Activated CD4-positive, alpha-beta T cell treated with anti-CD3 and anti-CD28 coated beads for 48 hours (primary cell): ENCODE measurements around the gene LAPTM4A.
"Not testable (repeated sequence)": the region's sequence is repeated elsewhere in the genome, so short reads cannot be mapped to it uniquely, and the experiment has no call there.

ENCODE experiments used
- DNase-seq: peaks from one replicate; pipeline ENCODE4 v3.0.0-alpha.2; 2020

The LAPTM4A gene

DNA sequence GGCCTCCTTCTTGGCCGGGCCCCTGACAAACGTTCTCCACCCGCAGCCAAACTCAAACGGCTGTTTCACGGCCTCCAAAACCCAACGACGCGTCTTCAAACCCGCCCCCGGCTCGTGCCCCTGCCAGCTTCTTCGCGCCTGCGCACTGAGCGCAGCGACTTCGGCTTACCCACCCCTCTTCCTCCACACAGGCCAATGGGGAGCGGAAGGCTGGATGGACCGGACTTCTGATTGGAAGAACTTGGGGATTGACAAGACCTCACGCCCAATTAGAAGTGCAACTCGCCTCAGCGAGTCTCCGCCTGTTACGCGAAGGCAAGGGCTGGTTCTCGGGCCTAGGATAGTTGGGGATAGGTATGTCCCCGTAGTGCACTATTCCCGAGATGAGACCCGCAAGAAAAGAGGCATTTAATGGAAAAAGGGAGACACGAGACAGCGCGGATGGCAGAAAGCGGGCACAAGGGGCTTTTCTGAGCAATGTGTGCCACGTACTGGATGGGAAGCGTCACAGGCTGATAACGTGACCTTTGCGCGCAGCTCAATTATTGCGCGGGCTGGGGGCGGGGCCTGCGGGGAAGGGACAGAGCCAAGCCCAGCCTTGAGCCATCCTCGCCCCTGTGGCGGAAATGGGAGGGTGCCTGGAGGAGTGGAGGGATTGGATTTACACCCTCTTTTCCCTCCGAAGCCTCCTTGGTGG is at the start of gene LAPTM4A:
Gene LAPTM4A (minus strand): TSS at position 97 of the 697 bp plus-strand sequence. CDS start 108 bp downstream, outside the sequence.
- peak; percentile 98 for DNase-seq

DNA sequence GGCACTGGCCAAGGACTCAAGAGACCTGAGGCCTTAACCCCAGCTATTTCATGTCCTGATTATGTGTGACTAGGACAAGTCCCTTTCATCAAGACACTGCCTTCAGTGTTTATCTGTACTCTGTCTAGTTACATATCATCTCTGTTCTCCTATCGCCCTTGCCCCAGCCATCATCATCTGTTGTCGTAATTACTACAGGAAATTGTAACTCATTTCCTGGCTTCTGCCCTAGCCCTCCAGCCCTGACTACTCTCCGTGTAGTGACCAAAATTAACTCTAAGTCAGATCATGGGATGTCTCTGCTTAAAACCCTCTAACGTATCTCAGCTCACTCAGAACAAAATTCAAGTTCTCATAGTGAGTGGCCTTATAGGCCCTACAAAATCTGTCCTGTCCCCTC is 49.3 kb upstream of the LAPTM4A start:
- DNase-seq = no peak

DNA sequence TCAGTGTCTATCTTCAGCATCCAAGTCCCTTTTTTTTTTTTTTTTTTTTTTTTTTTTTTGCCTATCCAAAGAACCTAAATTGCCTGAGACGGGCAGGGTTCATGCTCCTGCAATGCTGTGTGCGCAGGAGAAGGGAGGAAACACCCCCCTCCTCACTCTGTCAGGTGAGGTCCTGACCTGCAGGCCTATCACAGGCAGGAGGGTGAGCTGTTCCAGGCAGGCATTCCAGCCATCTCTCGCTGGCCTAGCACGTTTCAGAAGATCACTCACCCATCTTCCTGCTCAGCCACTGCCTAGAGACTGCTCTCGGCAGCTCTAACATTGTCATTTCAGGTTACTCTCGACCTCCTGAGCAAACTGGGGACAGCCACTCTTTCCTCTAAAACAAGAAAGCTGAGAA is 48.4 kb upstream of the LAPTM4A start:
- DNase-seq = no peak

DNA sequence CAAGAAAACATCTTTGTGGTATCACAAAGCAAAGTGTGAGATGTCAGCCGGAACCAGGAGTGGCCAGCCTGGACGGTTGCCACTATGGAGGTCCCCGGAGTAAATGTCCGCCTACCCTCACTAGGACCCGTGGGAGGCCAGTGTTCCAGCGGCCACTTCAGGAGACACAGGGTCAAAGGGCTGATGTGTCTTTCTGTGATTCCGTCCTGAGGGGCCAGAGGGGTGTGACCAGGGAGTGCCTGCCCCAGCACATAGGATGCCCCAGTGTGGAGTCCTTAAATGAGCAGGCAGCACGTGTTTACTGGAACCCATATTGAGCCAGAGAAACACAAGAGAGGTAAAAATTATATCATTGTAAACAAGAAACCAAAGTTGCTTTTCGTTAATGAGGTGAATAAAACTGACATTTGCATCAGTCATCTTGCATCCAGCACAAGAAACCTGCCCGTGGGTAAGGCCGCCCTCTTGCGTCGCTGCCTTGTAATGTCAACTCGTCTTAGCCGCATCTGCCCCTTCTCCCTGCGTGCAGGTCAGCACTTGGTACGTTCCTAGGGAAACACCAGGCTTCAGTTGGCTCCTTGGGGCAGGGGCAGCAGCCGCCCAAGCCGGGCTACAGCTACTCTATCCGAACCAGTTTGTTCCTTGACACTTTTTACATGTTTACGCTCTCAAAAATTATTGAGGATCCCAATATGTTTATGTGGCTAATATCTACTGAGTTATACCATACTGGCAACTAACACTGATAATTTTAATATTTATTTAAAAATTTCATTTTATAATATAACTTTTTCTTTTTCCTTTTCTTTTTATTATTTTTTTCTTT is 46.7 kb upstream of the LAPTM4A start:
- DNase-seq = peak; percentile 88

DNA sequence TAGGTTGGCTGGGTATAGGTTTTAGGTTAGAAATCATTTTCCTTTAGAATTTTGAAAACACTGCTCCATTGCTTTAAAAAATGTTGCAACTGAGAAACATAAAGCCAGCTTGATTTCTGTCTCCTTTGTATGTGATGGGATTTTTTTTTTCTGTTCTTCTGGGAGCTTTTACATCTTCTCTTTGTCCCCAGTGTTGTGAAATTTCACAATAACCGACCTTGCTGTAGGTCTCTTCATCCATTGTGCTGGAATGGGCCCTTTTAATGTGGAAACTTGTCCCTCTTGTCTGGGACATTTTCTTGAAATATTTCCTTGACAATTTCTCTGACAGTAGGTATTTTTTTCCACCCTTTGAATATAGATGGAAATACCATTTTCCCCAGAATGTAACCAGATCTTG is 44.0 kb upstream of the LAPTM4A start:
- no peak for DNase-seq

DNA sequence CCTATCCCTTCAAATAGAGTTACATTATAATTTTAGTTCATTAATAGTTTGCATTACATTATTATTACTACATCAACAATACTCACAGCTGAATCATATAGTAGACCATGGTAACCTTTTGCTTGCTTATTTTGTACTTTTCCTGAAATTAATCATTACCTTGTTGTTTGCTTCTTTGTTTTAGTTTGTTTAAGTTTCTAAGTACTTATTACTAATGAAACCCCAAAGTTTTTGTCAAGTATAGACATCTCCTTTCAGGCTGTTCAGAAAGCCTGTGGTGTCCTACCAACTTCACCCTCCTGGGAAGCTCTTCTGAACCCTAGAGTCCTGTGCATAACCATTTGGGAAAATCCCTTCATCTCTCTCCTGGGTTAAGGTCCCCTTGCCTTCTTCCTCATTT is 43.5 kb upstream of the LAPTM4A start:
- no peak for DNase-seq

DNA sequence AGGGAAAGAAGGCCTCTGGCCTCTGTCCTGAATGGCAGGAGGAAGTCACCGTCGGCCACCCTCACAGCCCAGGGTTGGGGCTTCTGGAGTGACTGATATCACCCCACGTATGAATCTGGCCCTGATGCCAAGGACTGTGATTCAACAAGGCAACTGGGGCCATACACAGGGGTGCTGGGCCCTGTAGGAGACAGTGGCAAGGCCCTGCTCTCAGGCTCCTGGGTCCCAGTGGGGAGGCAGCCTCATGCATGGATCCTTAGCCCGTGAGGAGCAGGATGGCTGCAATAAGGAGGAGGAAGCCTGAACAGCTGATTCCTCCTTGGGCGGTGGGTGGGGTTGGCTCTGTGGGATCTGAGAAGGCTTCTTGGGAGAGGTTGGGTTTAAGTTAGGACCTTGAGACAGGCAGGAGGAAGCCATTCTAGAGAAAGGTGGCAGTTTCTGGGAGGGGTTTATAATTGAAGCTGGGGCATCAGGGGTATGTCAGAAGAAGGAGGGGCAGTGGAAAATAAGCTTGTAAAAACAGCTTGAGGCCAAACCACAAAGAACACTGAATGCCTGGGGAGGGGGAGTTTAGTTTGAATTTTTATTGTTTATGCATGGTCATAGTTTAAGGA is 42.8 kb upstream of the LAPTM4A start:
- no peak for DNase-seq

DNA sequence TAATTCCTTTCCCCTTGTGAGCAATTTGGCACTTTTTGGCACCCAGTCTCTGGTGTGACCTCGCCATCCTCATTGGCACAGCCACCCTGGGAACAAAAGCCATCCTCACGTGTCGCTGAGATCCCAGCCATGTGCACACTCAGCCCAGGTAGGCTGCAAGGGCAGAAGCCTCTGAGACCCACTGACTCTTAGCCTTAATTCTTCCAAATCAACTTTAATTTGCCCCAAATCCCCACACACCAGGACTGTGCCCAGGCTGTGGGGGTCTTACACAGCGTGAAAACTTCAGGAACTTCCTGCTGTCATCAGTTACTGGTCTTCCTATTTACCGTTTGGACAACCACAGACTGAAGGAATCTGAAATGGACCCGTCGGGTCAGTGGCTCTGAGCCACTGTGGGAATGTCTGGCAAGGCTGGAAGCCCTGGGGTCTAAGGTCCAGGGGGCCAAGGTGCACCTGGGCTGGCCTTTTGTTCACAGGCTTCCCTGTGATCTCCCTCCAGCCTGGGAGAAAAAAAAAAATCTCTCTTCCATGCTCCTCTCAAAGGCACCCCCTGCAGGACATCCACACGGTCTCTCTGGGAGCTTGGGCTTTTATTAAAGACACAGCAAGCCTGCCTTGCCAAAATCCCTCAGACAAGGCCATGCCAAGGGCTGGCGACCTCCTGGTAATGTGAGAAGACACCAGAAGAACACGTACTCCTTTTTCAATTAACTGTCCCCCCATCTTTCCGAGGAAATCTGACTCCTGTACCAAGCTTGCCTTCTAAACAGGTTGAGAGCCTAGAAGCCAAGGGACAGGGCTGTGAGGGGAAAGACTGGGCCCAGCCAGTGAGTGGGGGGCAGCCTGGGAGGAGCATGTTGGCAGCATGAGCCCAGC is 42.1 kb upstream of the LAPTM4A start:
- no peak for DNase-seq

DNA sequence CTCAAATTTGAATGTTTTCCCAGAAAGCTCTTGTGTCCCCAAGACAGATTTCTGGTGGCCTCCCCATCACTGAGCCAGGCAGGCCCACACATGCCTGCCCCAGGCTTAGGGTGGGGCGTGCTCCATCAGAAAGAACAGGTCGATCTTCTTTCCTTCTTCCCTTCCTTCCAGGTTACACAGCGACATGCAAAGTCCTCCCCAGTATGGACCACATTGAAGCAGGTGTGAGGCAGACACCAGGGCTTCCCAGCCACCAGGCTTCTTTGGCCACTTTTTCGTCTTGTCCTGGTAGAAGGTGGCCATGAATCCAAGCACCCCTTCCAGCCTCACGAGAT is 41.4 kb upstream of the LAPTM4A start:
- DNase-seq = no peak

DNA sequence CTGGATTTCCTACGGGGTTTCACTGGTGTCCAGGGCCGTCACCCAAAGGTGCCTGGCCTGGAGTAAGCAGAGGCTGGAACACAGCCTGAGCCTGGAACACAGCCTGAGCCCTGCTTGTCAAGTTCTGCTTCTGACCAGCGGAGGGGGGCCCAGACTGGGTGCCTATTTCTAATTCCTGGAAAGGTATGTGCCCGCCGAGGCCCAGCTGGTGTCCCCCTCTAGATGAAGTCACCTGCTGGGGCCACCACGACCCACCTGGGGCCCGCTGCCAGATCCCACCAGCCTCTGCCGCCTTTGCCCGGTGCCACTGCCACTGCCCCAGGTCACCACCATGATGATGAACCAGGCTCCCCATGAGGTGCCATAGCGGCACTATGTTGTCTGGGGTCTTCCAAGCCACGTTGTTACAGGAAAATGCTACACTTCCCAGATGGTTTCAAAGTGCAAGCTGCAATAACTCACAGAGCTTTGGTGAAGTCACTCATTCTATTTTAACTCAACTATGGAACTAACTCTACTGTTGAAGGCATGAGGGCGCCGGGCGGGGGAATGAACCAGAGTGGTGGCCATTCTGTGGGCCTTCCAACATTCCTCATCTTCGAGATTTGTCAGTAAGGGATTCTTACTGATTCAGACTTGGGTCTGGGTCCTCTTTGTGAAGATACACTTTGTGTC is 40.9 kb upstream of the LAPTM4A start:
- no peak for DNase-seq

DNA sequence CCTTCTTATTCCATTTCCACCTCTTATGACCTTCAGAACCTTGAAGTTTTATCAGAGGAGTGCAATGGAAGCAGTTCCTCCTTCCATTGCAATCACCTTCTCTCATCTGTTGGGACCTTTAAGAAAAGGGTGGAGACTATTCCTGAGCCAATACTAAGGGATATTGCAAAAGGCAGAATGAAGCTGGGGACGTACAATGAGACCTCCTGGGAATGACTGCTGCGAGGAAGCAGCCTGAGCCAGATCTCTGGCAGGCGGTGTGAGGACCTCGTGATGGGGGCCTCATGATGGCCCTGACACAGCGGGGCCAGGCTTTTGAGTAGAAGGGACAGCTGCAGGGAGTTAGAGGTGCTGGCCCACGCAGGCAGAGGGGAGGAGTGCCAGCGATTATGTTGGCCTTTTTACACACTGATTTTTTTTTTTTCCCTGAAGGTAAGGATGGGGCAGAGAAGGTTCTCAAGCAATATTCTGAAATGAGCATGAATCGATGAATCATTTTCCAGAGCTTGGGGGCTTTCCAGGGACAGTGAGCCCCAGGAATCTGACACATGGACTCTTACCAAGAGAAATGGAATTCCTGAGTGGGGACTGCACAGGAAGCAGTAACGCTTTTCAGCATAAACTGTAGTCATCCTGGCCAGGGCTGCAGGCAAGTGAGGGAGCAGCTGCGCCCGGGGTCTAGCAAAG is 40.0 kb upstream of the LAPTM4A start:
- DNase-seq = no peak

DNA sequence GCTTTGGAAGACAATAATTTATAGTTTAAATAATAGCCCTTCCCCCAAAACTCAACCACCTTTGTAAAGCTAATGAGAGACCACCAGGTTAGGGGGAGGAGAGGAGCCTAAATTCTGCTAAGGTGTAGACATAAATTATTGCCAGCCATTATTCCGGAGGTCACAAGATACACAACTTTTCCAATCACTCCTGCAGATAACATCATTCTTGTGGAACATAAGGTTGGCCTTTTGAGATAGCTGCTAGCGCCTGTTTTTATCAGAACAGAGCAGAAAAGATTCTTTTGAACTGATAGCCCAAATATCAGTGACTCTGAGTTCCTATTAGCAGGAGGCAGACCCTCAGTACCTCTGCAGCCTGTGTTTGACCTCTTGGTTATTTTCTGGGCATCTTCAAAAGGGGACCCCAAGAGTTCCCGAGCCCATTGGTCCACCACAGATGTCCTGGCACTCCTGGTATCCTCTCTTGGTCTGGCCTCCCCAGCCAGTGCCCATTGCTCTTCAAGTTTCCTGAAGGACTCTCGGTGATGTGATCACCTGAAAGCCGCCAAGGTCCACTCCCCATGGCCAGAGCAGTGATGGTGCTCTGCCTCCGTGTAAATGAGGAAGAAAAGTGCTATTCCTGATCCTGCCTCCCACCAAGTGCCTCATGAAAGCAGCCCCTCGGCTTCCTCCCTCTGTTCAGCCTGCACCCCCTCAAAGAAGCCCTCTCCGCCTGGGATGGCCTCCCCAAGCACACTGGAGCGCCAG is 38.5 kb upstream of the LAPTM4A start:
- no peak for DNase-seq

DNA sequence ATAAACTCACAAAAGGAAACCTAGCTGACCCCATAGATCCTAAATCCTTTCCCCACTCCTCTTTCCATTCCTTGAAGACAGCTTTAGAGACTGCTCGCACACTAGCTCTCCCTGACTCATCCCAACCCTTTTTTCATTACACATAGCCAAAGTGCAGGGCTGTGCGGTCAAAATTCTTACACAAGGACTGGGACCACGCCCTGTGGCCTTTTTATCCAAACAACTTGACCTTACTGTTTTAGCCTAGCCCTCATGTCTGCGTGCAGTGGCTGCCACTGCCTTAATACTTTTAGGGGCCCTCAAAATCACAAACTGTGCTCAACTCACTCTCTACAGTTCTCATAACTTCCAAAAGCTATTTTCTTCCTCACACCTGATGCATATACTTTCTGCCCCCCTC is 34.5 kb upstream of the LAPTM4A start:
- not testable (repeated sequence) for DNase-seq

DNA sequence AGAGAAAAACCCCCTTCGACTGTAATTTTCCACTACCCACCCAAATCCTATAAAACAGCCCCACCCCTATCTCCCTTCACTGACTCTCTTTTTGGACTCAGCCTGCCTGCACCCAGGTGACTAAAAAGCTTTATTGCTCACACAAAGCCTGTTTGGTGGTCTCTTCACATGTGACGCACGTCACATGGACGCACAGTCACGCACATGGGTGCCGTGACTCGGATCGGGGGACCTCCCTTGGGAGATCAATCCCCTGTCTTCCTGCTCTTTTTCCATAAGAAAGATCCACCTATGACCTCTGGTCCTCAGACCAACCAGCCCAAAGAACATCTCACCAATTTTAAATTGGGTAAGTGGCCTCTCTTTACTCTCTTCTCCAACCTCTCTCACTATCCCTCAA is 31.4 kb upstream of the LAPTM4A start:
- DNase-seq = not testable (repeated sequence)

DNA sequence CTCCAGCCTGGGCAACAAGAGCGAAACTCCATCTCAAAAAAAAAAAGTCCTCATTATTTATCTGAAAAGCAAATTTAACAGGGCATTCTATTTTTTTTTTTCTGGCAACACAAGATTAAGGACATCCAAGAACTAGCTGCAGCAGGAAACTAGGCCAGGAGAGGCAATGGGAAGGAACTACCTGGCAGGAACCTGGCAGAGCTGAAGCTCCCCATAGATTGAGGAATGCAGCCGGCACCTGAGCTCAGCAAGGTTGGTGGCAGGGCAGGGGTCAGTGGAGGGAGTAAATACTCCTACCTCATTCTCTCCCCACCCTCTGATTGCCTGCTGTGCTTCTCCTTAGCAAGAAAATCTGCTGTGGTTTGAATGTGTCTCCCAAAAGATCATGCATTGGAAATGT is 30.4 kb upstream of the LAPTM4A start:
- DNase-seq = no peak

DNA sequence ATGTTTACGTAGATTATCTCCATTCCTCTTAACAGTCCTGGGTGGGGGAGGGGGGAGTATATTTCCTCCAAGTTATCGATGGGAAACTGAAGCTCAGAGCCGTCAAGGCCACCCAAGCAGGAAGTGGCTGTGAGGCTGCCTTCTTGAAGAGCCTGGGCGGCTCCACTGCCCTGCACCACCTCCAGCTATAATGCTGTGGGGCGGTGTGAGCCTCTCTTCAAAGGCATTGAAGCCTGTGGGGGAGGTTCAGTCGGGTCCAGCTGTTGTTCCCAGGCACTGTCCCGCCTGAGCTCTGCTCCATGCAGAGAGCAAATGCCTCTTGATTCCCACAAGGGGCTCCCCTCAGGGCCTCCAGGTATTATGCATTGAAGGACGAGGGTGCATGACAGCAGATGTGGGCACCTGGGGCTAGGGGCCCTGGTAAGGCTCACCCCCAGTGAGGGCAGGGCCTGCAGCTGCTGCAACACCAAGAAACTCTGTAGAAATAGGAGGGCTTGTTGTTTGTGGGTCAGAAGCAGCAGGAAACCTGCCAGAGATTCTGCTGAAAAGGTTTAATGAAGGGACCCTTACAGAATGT is 29.5 kb upstream of the LAPTM4A start:
- no peak for DNase-seq

DNA sequence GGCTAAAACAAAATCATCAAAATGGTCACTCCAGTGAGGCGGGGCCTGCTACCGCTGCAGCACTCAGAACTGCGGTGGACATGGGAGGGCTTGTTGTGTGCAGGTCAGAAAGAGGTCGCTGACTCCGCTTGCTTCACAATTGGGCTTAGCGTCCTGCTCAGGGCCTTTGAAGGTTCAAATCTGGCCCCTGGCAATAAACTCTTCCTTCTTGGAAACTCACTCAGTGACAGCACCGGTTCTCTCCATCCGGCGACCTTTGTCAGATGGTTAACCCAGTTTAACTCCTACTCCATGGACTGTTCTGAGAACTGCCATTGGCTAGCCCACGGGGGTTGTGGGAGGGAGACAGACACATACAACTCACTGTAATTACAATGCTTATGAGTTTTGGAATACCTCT is 29.0 kb upstream of the LAPTM4A start:
- no peak for DNase-seq

DNA sequence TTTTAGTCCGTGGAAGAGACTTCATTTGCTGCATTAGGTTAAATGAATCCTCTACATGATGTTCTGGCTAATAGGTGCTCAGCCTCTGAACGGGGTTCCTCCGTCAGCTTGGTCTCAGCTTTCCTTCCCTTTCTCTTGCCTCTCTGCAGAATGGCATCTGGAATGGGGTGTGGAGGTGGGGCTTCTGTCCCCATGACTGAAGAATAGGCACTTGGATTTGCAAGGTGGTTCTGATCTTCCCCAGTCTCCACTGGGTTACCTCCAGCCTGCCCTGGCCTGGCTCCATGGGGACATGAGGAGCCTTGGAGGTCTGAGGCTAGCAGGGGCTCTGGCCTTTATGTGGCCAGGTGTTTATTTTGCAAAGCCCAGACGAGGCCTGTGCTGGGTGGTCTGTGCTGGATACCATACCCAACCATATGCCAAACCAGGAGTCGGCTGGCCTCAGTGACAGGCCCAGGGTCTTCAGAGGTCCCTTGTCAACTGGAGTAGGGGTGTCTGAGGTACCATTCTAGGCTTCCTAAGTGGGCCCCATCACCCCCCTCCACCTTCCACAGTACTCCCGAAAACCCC is 28.2 kb upstream of the LAPTM4A start:
- DNase-seq = no peak

DNA sequence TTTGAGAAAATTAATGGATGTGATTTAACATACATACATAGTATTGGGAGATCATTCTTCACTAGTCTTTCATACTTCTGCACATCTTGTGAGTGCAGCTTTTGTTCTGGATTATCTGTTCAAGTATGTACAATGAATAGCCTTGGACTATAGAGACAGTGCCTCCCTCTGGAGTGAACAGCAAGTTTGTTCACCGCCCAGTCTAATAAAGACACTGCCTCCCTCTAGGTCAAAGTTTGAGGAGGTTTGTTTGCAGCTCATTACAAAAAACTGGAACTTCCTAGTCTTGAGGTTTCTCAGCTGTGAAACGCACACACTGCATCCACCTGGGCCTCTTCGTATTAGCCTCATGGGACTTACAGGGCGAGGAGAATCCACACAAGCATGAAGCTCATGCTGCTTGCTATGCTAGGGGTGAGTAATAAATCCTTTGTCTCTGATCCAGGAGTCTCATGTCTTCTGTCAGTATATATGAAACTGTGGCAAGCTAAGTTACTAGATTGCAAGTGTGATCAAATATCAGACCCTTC is 26.0 kb upstream of the LAPTM4A start:
- no peak for DNase-seq

DNA sequence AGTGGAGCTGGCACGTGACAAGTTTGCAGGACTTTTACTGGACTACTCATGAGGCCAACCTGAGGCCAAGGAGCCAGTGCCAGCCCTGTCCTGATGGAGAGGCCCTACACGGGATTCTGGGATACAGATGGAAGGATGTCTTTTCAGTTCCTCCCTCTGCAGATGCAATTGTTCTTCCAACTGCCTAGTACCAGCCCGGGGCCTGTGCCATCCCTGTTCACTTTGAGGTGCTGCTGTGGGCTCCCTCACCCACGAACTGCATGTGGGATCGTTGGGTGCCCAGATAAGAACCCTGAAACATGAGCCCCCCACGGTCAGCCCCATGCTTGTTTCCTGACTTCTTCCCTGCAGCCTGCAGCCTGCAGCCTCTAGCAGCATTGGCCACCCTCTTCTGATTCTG is 25.3 kb upstream of the LAPTM4A start:
- no peak for DNase-seq
